ENCODE measurements around the gene SSBP3.
A peak's percentile ranks its signal among the peaks of the same experiment; 100 is the strongest.
"Not testable (repeated sequence)": the region's sequence is repeated elsewhere in the genome, so short reads cannot be mapped to it uniquely, and the experiment has no call there.

SSBP3 gene

DNA sequence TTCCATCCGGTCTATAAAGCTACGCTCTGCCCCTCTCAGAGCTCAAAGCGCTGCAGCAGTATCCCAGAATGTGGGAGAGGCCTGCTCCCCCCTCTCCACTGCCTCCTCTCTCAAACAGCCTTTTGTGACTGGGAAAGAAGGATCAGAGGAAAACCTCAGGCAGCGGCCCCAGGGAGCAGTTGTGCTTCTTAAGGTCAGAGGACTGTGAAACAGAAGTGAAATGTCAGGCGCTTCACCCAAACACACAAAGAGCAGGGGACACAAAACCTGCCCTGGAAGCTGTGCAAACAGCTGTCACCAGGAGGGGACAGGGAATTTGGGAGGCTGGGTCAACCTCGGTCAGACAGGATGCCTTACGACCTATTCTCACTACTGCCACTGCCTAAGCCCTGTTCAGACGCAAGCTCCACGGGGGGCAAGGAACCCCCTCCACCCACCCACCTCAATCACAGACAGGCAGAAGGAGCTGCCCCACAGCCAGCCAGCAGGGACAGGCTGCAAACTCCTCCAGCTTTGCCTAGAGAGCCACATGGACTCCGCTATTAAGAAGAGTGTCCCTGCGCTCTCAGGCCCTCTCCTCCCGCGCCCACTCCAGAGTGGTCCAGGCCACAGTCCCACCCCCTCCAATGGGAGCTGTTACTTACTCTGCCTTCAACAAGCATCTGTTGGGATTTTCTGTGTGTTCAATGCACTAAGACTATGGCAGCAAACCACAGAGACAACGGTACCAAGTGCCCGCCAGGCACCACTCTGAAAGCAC is 14.6 kb downstream of the SSBP3 start:
- DNase-seq (ENCODE audit: low spot score): no peak

DNA sequence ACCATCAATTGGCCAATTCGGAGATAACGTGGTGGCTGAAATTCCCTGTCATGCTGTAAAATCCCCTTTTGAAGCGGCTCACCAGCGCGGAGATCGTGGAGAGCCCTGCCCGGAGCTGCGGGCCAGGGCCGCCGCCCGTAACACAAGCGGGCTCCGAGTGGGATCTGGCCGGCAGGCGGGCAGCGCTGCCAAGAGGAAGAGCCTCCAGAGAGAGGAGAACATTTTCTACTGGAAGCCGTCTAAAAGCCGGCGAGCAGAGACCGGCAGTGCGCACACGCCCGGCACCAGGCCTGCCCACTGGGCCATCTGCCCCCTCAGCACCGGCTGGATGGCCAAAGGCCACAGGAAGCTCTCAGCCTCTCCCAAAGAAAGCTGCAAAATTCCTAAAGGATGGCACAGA is 15.5 kb downstream of the SSBP3 start:
- DNase-seq (ENCODE audit: low spot score): no peak

DNA sequence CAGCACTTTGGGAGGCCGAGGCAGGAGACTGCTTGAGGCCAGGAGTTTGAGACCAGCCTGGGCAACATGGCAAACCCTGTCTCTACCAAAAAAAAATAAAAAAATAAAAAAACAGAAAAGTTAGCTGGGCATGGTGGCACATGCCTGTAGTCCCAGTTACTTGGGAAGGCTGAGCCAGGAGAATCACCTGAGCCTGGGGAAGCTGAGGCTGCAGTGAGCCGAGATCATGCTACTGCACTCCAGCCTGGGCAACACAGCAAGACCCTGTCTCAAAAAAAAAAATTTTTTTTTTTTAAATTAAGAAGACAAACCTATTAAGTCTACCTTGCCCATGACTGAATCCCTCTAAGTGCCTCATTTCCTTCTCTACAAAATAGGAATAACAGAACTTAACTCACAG is 16.6 kb downstream of the SSBP3 start:
- DNase-seq (ENCODE audit: low spot score): not testable (repeated sequence)

GRCh38 chr1:54387419-54387818 is 18.8 kb downstream of the SSBP3 start:
- no peak for DNase-seq (ENCODE audit: low spot score)

DNA sequence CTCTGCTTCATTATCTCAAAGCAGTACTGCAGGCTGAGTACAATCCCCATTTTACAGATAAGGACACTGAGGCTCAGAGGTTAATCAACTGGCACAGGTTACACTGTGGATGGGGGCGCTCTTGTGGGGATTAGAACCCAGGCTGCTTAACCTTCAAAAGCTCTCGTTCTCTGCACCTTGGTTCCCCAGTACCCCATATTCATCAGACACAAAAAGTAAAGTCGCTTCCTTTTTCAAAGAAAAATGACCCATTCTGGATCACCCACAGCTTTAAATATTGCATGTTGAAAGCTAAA is 20.5 kb downstream of the SSBP3 start:
- no peak for DNase-seq (ENCODE audit: low spot score)

DNA sequence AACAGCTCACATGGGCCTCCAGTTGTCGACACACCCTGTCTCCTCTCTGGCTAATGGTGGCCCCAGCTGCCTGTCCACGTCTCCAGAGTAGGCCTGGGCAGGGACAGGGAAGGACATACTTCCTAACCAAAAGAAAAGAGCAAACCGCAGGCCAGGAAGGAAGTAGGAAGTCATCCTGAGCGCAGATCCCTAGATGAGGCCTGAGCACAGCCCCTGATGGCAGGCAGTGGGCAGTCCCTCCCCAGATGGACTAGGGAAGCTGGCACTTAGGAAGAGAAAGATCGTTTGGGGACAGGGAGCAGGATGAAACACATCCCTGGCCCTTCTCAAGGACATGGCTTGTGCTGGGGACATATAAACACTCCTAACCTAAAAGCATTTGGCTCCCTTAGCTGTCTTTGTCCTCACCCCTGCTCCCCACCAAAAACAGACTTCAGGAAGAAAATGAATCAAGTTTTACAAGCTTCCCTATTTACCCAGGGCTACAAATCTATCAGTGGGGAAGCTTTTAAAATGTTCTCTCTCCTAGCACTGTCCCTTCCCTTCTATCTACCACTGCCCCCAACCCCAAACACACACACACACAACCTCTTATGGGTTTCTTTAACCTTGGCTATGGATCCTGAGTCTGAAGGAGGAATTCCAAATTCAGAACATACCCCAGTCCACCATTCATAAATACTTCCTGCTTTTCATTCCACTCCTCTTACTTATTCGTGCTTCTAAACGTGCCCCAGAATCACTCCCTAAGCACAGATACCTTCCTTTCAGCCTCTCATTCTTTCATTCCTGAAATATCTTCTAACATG is 21.1 kb downstream of the SSBP3 start:
- DNase-seq (ENCODE audit: low spot score): no peak

DNA sequence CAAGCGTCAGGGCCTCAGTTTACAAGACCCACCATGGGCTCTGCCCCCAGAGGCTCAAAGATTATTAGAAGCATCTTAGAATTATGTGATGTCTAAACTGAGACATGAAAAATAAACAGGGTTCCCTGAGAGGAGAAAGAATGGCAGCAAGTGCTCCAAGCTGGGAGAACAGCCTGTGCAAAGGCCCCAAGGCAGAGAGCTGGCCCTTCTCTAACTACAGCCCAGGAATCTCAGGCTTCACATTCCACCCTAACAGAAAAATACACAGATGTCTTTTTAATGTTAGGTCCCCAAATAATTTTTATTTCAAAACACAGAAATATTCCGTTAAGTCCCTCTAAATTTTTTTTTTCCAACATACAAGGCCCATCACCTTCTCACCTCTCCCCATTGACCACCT is 21.7 kb downstream of the SSBP3 start:
- DNase-seq (ENCODE audit: low spot score): no peak

DNA sequence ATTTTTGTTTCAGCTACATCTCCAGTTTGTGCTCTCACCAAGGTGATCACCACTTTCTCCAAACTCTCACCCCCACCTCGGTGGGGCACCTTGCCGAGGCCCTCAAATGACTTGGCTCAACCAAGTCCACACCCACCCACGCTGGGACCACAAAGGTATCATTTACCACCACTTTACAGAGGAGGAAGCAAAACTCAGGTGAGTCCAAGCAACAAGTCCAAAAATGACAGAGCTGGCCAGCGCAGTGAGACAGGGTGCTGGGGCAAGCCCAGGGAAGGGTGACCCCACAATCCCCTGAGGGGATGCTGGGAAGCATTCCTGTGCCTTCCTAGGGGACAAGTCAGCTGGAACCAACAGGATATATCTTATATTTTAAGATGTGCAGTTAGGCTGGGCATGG is 24.7 kb downstream of the SSBP3 start:
- no peak for DNase-seq (ENCODE audit: low spot score)

DNA sequence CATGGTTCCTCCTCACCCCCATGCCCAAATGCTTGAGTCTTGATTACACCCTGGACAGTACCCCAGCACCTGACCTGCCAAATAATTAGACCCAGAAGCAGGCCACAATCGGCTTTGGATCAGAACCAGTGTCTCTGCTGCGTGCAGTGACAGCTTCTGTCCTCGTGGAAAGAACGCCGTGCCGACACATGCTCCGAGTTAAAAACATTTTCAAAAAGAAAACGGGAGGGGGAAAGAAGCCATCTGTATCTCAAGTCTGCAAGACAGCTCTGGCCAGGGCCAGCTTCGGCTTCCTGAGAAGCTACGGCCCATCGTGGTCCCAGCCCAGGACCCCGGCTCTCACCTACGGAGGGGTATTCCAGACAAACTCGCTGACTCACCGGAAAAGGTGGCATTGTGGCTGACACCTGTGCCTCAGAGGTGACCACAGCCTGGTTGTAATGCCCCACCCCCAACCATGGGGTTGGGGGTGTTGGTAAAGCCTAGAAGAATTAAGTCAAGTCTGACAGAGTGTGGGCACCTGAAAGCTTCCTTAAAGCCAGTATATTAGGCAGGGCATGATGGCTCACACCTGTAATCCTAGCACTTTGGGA is 25.8 kb downstream of the SSBP3 start:
- no peak for DNase-seq (ENCODE audit: low spot score)

DNA sequence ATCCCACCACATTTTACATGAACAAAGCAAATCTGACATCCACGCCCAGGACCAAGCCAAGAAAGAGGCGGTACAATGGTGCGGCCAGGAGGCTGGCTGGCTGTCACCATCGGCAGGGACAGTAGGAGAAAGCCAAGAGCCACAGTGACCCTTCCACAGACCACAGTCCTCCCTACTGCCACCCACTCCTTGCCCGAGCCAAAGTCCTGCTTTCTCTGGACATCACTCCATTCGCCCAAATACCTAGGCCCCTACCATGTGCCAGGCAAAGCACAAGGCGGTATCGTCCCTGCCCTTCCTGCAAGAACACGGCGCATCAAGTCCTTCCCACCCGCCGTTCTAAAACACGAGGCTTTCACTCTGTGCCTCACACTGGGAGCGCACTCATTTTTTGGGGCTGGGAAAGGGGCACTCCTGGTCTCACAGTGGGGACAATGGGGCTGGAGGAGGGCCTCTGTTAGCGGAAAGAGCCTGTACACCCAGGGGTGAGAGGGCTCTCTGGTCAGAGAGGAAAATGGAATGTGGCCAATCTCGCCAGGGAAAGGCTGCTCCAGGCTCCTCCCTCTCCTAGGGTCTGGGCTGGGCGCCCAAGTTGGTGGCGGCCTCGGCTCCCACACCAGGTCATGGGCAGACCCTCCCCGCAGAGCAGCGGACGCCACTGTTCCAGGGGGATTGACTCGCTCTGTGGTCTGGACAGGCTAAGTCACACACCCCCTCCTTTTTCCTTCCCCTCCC is 26.5 kb downstream of the SSBP3 start:
- no peak for DNase-seq (ENCODE audit: low spot score)

DNA sequence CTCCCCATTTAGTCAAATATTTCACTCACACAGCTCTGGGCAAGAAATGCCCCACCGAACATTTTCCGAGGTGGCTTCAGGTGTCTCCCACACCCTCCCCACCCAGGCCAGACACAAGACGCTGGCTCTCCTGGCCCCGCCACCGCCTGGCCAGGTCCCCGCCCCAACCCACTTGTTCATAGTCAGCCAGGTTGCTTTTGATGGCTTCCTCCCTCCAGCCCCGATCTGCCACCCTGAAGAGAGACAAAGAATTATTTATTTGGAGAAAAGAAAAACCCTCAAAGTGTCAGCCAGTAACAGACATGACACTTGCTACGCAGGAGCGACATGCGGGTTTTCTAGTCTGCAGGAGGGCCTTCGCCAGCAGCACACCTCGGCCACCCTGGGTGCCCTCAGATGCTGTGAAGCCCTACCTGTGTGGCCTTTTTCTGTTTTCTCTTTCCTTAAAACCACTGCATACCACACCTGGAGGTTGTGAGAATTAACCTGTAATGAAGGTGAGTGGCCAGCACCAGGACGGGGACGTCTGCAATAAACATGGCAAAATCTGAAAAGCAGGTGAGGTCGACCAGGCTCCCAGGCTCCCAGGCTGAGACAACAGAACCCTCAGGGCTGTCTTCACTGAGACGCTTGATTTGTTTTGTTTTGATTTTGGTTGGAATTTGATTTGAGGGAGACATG is 27.2 kb downstream of the SSBP3 start:
- DNase-seq (ENCODE audit: low spot score): no peak

DNA sequence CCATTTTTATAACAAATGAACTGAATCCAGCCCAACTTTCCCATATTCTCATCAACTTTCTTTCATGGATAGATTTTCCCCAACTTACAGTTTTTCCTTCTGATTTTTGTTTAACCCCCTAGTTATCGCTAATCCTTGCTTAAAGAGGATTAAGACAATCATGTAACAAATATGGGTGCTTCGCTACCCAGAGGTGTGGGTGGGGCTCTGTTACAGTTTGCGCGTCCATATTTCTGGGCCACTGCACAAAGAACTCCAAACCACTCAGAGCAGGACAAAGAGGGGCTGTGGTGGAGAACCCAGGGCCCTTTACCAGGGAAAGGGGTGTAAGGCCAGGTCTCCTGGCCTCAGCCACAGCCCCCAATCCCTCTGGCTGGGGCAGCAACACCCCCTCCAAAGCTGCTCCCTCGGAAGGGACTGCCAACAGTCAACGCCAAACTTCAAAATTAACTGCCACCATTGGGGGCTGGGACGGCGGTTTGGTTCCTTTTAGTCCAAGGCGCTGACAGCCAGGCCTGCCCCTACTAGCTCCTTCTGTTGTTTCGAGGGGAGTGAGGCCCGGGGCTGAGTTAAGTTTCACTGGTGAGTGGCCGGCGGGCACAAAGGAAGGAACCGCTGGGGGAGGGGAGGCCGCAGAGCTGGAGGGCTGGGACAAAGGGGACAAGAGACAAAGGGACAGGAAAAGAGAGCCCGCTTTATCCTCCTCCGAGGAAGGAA is 27.9 kb downstream of the SSBP3 start:
- DNase-seq (ENCODE audit: low spot score): peak; percentile 62

DNA sequence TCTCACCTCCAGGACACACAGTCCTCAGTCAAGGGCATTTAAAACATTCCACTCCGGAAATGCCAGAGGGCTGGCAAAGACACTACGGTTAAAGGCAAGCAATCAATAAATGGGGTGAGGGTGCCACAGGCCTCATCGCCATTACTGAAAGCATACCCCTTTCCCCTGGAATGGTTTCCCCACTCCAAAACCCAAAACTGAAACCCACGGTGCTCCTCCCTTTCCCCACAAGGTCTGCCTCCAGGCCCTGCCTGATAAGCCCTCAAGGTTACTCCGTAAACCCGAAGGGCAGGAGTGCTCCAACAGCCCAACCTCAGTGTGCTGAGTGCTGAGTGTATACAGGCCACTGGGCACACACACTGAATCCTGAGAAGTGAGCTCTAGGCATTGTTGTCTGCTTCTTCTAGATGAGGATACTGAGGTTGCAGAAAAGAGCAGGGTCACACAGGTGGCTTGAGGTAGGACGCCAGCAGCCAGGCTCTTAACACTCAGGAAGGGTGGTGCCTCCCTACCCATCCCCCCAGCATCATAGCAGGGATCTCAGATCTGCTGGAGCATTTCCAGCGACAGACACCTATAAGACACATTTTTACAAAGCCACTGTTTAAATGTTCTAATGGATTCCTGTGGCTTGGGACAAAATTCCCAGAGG is 29.0 kb downstream of the SSBP3 start:
- no peak for DNase-seq (ENCODE audit: low spot score)

DNA sequence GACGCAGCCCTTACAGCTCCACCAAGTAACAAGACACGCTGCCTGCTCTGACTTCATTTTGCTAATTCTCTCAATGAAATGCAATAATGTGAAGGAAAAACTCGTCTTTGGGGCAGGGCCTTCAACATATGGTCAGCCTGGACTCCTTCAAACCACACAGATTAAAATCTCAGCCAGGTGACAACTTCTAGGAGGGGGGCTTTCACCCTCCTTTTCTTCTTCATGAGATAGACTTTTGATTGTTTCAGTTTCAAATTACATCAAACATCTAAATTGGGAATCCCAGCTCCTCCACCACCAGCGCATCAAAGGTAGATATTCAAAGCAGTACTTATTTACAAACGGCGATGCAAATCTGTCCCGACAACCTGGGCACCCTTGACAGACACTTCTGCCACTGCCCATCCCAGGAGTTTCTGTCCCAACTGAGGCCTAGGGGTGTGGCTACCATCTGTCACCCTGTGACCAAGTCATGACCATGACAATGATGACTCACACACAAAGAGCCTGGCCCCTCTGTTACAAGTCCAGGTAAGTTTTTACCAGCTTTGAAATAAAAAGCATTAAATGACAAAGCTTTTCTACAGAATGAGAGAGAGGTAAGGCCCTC is 29.7 kb downstream of the SSBP3 start:
- no peak for DNase-seq (ENCODE audit: low spot score)

DNA sequence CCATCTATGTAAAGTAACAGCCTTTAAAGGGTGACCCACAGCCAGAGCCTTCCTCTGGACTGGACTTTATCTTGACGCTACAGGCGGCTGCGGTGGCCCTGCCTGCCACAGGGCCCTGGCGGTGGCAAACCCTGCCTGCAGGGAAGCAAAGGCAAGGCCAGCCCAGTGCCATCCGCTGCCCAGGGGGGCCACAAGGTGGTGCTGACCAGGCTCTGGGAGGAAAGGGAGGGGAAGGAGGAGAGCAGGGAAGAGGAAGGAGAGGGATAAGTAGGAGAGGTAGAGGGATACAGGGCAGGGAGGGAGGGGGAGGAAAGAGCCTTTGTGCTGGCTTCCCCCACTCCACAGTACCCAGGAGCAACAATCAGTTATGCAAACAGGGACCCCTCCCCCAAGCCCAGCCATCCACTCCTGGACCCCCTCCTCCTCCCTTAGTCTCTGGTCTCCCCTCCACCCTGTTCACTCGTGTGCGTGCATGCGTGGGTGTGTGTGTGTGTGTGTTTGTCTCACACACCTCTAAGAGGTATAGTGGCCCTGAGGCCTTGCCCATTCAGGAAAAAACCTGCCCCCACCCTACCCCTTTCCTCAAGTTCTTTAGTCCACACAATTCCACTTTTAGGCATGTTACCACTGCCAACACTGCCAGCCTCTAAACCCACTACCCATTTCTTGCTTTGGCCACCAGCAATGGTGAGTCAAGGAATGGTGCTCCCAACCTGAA is 30.3 kb downstream of the SSBP3 start:
- DNase-seq (ENCODE audit: low spot score): no peak

DNA sequence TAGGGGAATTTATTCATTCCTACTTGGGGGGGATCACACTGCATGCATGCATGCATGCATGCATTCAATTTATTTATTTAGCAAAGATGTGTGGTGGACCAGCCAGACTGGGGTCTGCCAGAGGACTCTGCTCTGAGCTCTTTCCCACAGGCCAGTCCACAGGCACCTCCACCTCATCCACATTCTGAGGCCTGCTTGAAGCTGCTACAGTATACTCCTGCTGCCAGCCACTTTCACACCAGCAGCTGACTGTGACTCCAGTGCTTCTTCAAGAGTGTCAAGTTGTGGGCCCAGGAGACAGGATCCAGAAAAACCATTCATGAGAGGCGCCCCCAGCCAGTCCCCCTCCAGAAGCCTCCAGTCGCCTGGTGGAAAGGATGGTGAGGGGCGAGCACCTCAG is 30.9 kb downstream of the SSBP3 start:
- no peak for DNase-seq (ENCODE audit: low spot score)

DNA sequence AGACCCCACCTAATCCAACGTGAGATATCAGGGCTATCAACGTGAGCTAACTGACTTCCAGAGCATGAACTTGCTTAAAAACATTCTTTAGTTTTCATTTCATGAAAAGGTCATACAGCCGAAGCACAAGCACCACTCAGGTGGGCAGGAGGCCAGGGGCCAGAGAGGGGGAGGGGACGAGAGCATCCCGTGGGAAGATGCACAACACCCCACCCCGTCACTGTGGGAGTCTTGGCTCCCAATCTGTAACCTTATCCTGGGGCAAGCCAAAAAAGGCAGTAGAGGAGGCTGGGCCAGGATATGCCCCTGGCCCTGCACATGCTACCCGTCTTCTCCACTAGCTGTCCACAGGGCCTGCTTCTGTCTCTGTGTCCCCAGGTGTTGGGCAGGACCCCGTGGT is 31.4 kb downstream of the SSBP3 start:
- no peak for DNase-seq (ENCODE audit: low spot score)

GRCh38 chr1:54372978-54373377 is 33.2 kb downstream of the SSBP3 start:
- no peak for DNase-seq (ENCODE audit: low spot score)

- DNase-seq (ENCODE audit: low spot score): no peak
These were observed 34.3 kb downstream of the SSBP3 start for GRCh38 chr1:54371942-54372275.
